Prostate gland (tissue), 2 donors: Measurements from ENCODE around the gene BDH1. TPM values are rescaled to one million over a fixed set of nuclear protein-coding genes. Genes with fewer than 3 reads are reported as not detected.

Experiments
- DNase-seq: peaks from one replicate; pipeline ENCODE4 v3.0.0-alpha.2; 2019; ENCODE audit warnings: low spot score
- H3K27ac ChIP-seq, 2 donors: fragments of 200-600 bp; sonication (generic); 2 replicates each; pipeline ENCODE4 v1.5.1; 2017 to 2019
- H3K27me3 ChIP-seq: fragments of 200-600 bp; sonication (generic); replicated peaks from 2 replicates; pipeline ENCODE4 v1.5.1; 2019; ENCODE audit not compliant: insufficient read depth
- H3K36me3 ChIP-seq, 2 donors: fragments of 200-600 bp; sonication (generic); 1 replicate in 1 of 2; 2 replicates in 1 of 2; pipeline versions ENCODE4 v1.5.1 to v1.8.1; 2017 to 2019
- H3K4me1 ChIP-seq: fragments of 200-600 bp; sonication (generic); replicated peaks from 2 replicates; pipeline ENCODE4 v1.5.1; 2019
- H3K4me3 ChIP-seq, 2 donors: fragments of 200-600 bp; sonication (generic); 2 replicates each; pipeline ENCODE4 v1.5.1; 2017 to 2019
- H3K9me3 ChIP-seq: fragments of 200-600 bp; sonication (generic); 2 replicates; pipeline ENCODE4 v1.5.1; 2017
- CTCF ChIP-seq, 4 experiments: fragments of 200-600 bp in 2 of 4; fragments of 450-650 bp in 2 of 4; sonication (generic) in 2 of 4; IDR thresholded peaks; 1 replicate in 3 of 4; 2 replicates in 1 of 4; pipeline ENCODE4 v1.5.1; 2016 to 2019; ENCODE audit warnings: antibody characterized with exemption in 4 of 4, mild to moderate bottlenecking in 2 of 4, moderate library complexity in 2 of 4
- POLR2A ChIP-seq: fragments of 450-650 bp; IDR thresholded peaks from one replicate; pipeline ENCODE4 v1.6.1; 2016; ENCODE audit warnings: antibody characterized with exemption, mild to moderate bottlenecking
- POLR2AphosphoS5 ChIP-seq: sonication (generic); formaldehyde crosslinking; IDR thresholded peaks from one replicate; pipeline ENCODE4 v1.6.1; 2017; ENCODE audit warnings: antibody characterized with exemption
- WGBS: methylation state at CpG from one replicate; pipeline ENCODE4 v1.1.5; 2018; 5-methylcytosine and 5-hydroxymethylcytosine counted together
- intact Hi-C: fragments of 100-400 bp; cut with DNase I; formaldehyde crosslinking; loops from one replicate; pipeline ENCODE4 v1.14.2; 2022
- total RNA-seq, 2 donors: library from RNA; depleted of rRNA; stranded (reverse); fragments of >200 nt; gene quantifications; one replicate each; pipeline ENCODE4 v1.1.0, GENCODE V29; 2016

Gene BDH1
- total RNA-seq, 2 donors from 2014 or later, result 41.1 to 84.3 TPM

DNA sequence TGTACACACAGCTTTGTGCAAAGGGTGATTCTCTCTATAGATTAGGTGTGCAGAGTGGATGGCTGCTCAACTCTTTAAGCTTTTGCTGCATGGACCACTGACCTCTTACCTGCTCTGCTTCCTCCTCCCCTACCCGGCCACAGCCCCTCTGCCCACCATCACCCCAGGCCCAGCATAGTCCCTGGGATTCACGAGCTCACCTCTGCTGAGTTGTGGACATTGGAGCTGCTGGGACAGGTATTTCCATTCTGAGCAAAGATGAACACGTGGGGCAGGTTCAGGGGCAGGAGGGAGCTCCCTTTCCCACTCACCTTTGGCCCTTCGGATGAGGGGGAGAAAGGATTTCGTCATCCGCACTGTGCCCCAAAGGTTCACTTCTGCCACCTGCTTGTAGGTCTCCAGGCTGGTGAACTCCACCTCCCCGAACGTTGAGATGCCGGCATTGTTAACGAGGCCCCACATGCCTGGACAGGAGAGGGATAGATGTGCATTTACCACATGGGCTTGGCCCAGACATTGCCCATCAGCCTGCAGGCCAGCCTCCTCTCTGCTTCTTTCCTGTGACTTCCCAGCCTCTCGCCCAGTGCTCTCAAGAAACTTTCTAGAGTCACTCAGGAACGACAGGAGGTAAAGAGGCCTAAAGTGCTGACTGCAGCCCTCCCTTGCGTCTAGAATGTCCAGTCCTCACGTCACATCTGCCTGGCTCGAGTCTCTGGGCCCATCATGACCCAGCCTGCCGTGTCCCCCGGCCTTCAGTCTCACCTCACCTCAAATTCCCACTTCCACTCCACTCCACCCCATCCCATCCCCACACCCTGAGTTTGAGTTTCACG lies 41.6 kb downstream of the BDH1 start:
- 64% methylated on average over 18 of the region's 18 CpGs for WGBS
- Histone ChIP-seq H3K27ac (no peak overlapping the region), H3K4me3 (no peak overlapping the region), H3K9me3 (no peaks in the 10 kb centered on the region), H3K36me3 (no peaks in the 10 kb centered on the region), H3K4me1 (no peaks in the 10 kb centered on the region), H3K27me3 (no peaks in the 10 kb centered on the region)
- no peak for DNase-seq
- intact Hi-C loops, result no loop called here
- TF ChIP-seq POLR2A, result no peak
- TF ChIP-seq POLR2AphosphoS5, result no peak
- TF ChIP-seq CTCF (IDR thresholded peaks at IDR 0.05), result no peak

- WGBS, result 71% methylated on average over 18 of the region's 19 CpGs
- Histone ChIP-seq H3K27me3 (no peaks in the 10 kb centered on the region), H3K4me1 (no peaks in the 10 kb centered on the region), H3K36me3 (no peaks in the 10 kb centered on the region), H3K4me3 (no peak overlapping the region), H3K27ac (no peak overlapping the region), H3K9me3 (no peaks in the 10 kb centered on the region)
- TF ChIP-seq POLR2AphosphoS5 (no peak), POLR2A (no peak)
- DNase-seq, result no peak
- intact Hi-C loops, result no loop called here
Measured at GRCh38 chr3:197512691-197513571, 42.8 kb downstream of the BDH1 start.

DNA sequence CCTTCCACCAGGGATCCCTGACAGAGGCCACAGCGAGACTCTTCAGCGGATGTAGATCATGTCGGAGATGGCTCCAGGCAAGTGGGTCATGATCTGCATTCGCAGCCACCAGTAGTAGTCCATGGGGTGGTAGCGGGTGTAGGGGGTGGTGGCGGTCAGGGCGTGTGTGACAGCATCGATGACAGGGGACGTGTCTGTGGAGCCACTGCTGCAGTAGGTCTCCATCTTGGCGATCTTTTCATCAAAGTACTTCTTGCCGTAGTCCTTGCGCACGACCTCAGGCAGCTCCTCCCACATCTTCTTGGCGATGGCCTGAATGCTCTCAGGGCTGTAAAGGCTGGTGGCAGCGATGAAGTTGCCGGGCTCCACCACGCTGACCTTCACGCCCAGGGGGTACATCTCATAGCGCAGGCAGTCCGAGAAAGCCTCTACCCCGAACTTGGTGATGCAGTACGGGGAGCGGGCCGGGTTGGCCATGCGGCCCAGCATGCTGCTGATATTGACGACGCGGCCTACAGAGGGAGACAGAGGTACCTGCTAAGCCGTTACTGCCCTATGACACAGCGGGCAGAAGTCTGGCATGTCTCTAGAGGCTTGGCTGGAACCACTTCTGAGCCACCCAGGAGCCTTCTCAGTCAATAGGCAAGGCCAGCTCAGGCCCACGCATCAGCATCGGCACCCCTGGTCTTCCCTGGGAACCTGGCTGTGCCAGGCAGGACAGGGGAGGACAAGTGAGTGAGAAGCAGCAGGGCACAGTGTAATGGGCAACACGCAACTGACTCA lies 43.7 kb downstream of the BDH1 start:
- intact Hi-C loops, result loop anchor here (2.0 kb wide), 1 partner anchor 255 kb away; no protein-coding TSS in a partner anchor
- H3K36me3 ChIP-seq, result no peaks in the 10 kb centered on the region
- H3K4me3 ChIP-seq, result no peak overlapping the region
- H3K4me1 ChIP-seq, result no peaks in the 10 kb centered on the region
- WGBS, result 97% methylated on average over 32 of the region's 33 CpGs
- no peak for DNase-seq
- TF ChIP-seq CTCF (IDR thresholded peaks at IDR 0.05) (no peak), POLR2A (no peak), POLR2AphosphoS5 (no peak)
- no peaks in the 10 kb centered on the region for H3K9me3 ChIP-seq
- H3K27ac ChIP-seq, result no peak overlapping the region
- H3K27me3 ChIP-seq, result no peaks in the 10 kb centered on the region

GRCh38 chr3:197511130-197511529 lies 44.6 kb downstream of the BDH1 start:
- Histone ChIP-seq H3K4me1 (no peaks in the 10 kb centered on the region), H3K27me3 (no peaks in the 10 kb centered on the region), H3K27ac (no peak overlapping the region), H3K4me3 (no peak overlapping the region), H3K9me3 (no peaks in the 10 kb centered on the region), H3K36me3 (no peaks in the 10 kb centered on the region)
- 91% methylated on average over 6 of the region's 6 CpGs for WGBS
- DNase-seq, result no peak
- TF ChIP-seq POLR2AphosphoS5, result no peak
- intact Hi-C loops, result loop anchor here (2.0 kb wide), 1 partner anchor 254 kb away; no protein-coding TSS in a partner anchor

DNA sequence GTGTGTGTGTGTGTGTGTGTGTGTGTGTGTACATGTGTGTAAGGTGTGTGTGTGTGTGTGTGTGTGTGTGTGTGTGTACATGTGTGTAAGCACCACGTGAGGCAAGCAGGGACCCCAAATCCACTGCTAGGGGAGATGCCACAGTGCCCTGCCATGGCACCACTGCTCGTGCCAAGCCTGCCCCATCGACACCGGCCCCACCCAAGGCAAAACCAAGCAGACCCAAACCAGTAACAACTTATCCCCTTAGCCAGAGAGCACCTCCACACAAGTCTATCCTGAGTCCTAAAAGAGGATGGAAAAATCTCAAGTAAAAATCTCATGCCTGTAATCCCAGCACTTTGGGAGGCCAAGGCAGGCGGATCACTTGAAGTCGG lies 45.1 kb downstream of the BDH1 start:
- 84% methylated on average over 6 of the region's 6 CpGs for whole genome bisulfite sequencing
- Histone ChIP-seq H3K27ac (no peak overlapping the region), H3K4me1 (no peaks in the 10 kb centered on the region), H3K4me3 (no peak overlapping the region), H3K36me3 (no peaks in the 10 kb centered on the region), H3K27me3 (no peaks in the 10 kb centered on the region), H3K9me3 (no peaks in the 10 kb centered on the region)
- TF ChIP-seq POLR2AphosphoS5, result no peak
- no peak for TF ChIP-seq CTCF (IDR thresholded peaks at IDR 0.05)
- TF ChIP-seq POLR2A, result no peak
- intact Hi-C loops, result loop anchor here (2.0 kb wide), 1 partner anchor 254 kb away; no protein-coding TSS in a partner anchor
- no peak for DNase-seq
